HG02970 (cell line): ENCODE measurements around the gene OR1F1.
"Not testable (repeated sequence)": the region's sequence is repeated elsewhere in the genome, so short reads cannot be mapped to it uniquely, and the experiment has no call there.

Source experiments
- ATAC-seq: cut with Tn5 transposase; IDR thresholded peaks from one replicate; pipeline ENCODE4 v1.9.1; 2021; ENCODE audit warnings: mild to moderate bottlenecking, moderate library complexity, moderate number of reproducible peaks; ENCODE audit not compliant: unreplicated experiment, low FRiP score

Gene OR1F1

GRCh38 chr16:3150346-3151218 is 37.4 kb upstream of the OR1F1 start:
- ATAC-seq, result peak; percentile 75

GRCh38 chr16:3152027-3152276 is 36.1 kb upstream of the OR1F1 start:
- ATAC-seq, result no peak

GRCh38 chr16:3152277-3152990 is 35.6 kb upstream of the OR1F1 start:
- ATAC-seq, result no peak

GRCh38 chr16:3152991-3153368 is 35.0 kb upstream of the OR1F1 start:
- no peak for ATAC-seq

GRCh38 chr16:3155181-3155580 is 32.8 kb upstream of the OR1F1 start:
- ATAC-seq, result no peak

- ATAC-seq, result no peak
Observed at GRCh38 chr16:3155972-3156371, 32.0 kb upstream of the OR1F1 start.

- ATAC-seq, result no peak
Observed at GRCh38 chr16:3157229-3158025, 30.6 kb upstream of the OR1F1 start.

- peak; percentile 1 for ATAC-seq
Observed at GRCh38 chr16:3158026-3158509, 29.9 kb upstream of the OR1F1 start.

- ATAC-seq, result peak; percentile 57
Observed at GRCh38 chr16:3158510-3159314, 29.3 kb upstream of the OR1F1 start.

GRCh38 chr16:3161235-3162018 is 26.6 kb upstream of the OR1F1 start:
- no peak for ATAC-seq

GRCh38 chr16:3164121-3164991 is 23.6 kb upstream of the OR1F1 start:
- ATAC-seq, result no peak

- ATAC-seq, result no peak
Observed at GRCh38 chr16:3165111-3165822, 22.7 kb upstream of the OR1F1 start.

- no peak for ATAC-seq
Observed at GRCh38 chr16:3166505-3166886, 21.5 kb upstream of the OR1F1 start.

GRCh38 chr16:3168729-3169128 is 19.3 kb upstream of the OR1F1 start:
- not testable (repeated sequence) for ATAC-seq

- no peak for ATAC-seq
Observed at GRCh38 chr16:3170440-3171180, 17.4 kb upstream of the OR1F1 start.

- no peak for ATAC-seq
Observed at GRCh38 chr16:3171181-3171854, 16.7 kb upstream of the OR1F1 start.
